Aorta (tissue), 5 donors: ENCODE measurements around the gene EEFSEC. TPM values are rescaled to one million over a fixed set of nuclear protein-coding genes. Genes with fewer than 3 reads are reported as not detected.

Source experiments
- ATAC-seq: fragments of 200-7000 bp; cut with Tn5 transposase; one replicate; pipeline ENCODE4 v1.9.1; 2022; ENCODE audit warnings: moderate library complexity; ENCODE audit not compliant: low FRiP score
- DNase-seq, 2 donors: peaks; one replicate each; pipeline ENCODE4 v3.0.0-alpha.2; 2020
- H3K27ac ChIP-seq, 2 donors: one replicate each; pipeline ENCODE4 v1.5.1; 2013; ENCODE audit warnings: low read length in 2 of 2, mild to moderate bottlenecking in 2 of 2, moderate library complexity in 2 of 2, control low read depth in 1 of 2, inconsistent platforms in 1 of 2, low read depth in 1 of 2
- H3K27me3 ChIP-seq, 2 donors: one replicate each; pipeline ENCODE4 v1.6.1; 2013; ENCODE audit warnings: control low read depth in 1 of 2, low read length in 1 of 2, mild to moderate bottlenecking in 1 of 2, moderate library complexity in 1 of 2; ENCODE audit not compliant: insufficient read depth in 2 of 2, control insufficient read depth in 1 of 2
- H3K36me3 ChIP-seq, 2 donors: one replicate each; pipeline ENCODE4 v1.6.1; 2013; ENCODE audit warnings: control low read depth in 1 of 2, low read length in 1 of 2, mild to moderate bottlenecking in 1 of 2; ENCODE audit not compliant: insufficient read depth in 2 of 2, control insufficient read depth in 1 of 2
- H3K4me1 ChIP-seq, 2 donors: one replicate each; pipeline ENCODE4 v1.6.1; 2013; ENCODE audit warnings: low read length in 2 of 2, control low read depth in 1 of 2, mild to moderate bottlenecking in 1 of 2, moderate library complexity in 1 of 2; ENCODE audit not compliant: insufficient read depth in 2 of 2, control insufficient read depth in 1 of 2
- H3K4me3 ChIP-seq, 2 donors: one replicate each; pipeline ENCODE4 v1.5.1; 2013; ENCODE audit warnings: low read length in 2 of 2, control low read depth in 1 of 2, mild to moderate bottlenecking in 1 of 2
- H3K9me3 ChIP-seq: one replicate; pipeline ENCODE4 v1.6.1; 2013; ENCODE audit warnings: mild to moderate bottlenecking, low read length; ENCODE audit not compliant: control insufficient read depth
- WGBS, 2 donors: extraction: QIAGEN DNeasy Blood & Tissue Kit; methylation state at CpG; one replicate each; pipeline ENCODE4 v1.1.7; 2013; 5-methylcytosine and 5-hydroxymethylcytosine counted together
- intact Hi-C, 2 donors: fragments of 100-400 bp; cut with DNase I; formaldehyde crosslinking; loops; one replicate each; pipeline versions ENCODE4 v1.14.2 to v1.15.0; 2022
- polyA plus RNA-seq, 2 donors: library from polyadenylated mRNA; stranded (reverse); fragments of 200-250 nt; gene quantifications; one replicate each; pipeline ENCODE4 v1.2.3, GENCODE V29; 2013
- total RNA-seq, 2 donors: library from RNA; stranded (reverse); fragmentation: NEBNext Ultra II Directional; extraction: Animal tissue kit (Norgen Biotek cat#: 25700); gene quantifications; one replicate each; pipeline ENCODE4 v1.2.1, GENCODE V29; 2021
- donor health status: healthy with polysubstance abuse.
- donor health status: Bipolar disorder and iron deficiency.
- donor health status: DM: no; HTN: no; CAD: no.
- donor health status: DM: no; HTN: no; CAD: no.
- donor health status: DM: yes; HTN: yes; CAD: no.

EEFSEC gene
- total and polyA plus RNA-seq, 4 donors, result 3.5 to 18.8 (median 11.6) TPM

- WGBS, 2 donors, result 95 to 100% methylated on average over 2 of the region's 2 CpGs
- no peaks in the 10 kb centered on the region for H3K9me3 ChIP-seq
- ATAC-seq, result no peak
- no peak for DNase-seq
- intact Hi-C loops, result no loop called here
- H3K27me3 ChIP-seq, result no peaks in the 10 kb centered on the region
- no peak overlapping the region for H3K4me3 ChIP-seq
- no peak overlapping the region for H3K27ac ChIP-seq
- no peaks in the 10 kb centered on the region for H3K36me3 ChIP-seq
- H3K4me1 ChIP-seq, result no peaks in the 10 kb centered on the region
These were observed 301.0 kb downstream of the EEFSEC start for GRCh38 chr3:128454310-128454618.

- intact Hi-C loops, result no loop called here
- Histone ChIP-seq H3K36me3 (no peaks in the 10 kb centered on the region), H3K4me1 (no peaks in the 10 kb centered on the region), H3K27ac (no peak overlapping the region), H3K4me3 (no peak overlapping the region), H3K27me3 (no peaks in the 10 kb centered on the region), H3K9me3 (no peaks in the 10 kb centered on the region)
- no peak for ATAC-seq
- WGBS, 2 donors, result 81 to 84% methylated on average over 5 of the region's 5 CpGs
- no peak for DNase-seq
These were observed 301.8 kb downstream of the EEFSEC start for GRCh38 chr3:128455116-128455515.

GRCh38 chr3:128455786-128456748, 302.8 kb downstream of the EEFSEC start:
- Histone ChIP-seq H3K9me3 (no peaks in the 10 kb centered on the region), H3K27ac (no peak overlapping the region), H3K4me3 (no peak overlapping the region), H3K27me3 (no peaks in the 10 kb centered on the region), H3K4me1 (no peaks in the 10 kb centered on the region), H3K36me3 (no peaks in the 10 kb centered on the region)
- DNase-seq (no peak), ATAC-seq (no peak)
- WGBS, 2 donors, result 60 to 64% methylated on average over 14 to 16 of the region's 16 CpGs
- intact Hi-C loops, result no loop called here

GRCh38 chr3:128456776-128457715, 303.8 kb downstream of the EEFSEC start:
- no peaks in the 10 kb centered on the region for H3K27me3 ChIP-seq
- ATAC-seq (no peak), DNase-seq (no peak)
- H3K9me3 ChIP-seq, result no peaks in the 10 kb centered on the region
- intact Hi-C loops, result no loop called here
- H3K27ac ChIP-seq, result no peak overlapping the region
- no peaks in the 10 kb centered on the region for H3K36me3 ChIP-seq
- no peak overlapping the region for H3K4me3 ChIP-seq
- no peaks in the 10 kb centered on the region for H3K4me1 ChIP-seq
- 46 to 60% methylated on average over 23 to 27 of the region's 27 CpGs for WGBS, 2 donors

- intact Hi-C loops, result no loop called here
- H3K9me3 ChIP-seq, result no peaks in the 10 kb centered on the region
- H3K4me1 ChIP-seq, result no peaks in the 10 kb centered on the region
- H3K36me3 ChIP-seq, result no peaks in the 10 kb centered on the region
- 93 to 94% methylated on average over 12 of the region's 12 CpGs for WGBS, 2 donors
- no peak overlapping the region for H3K4me3 ChIP-seq
- no peaks in the 10 kb centered on the region for H3K27me3 ChIP-seq
- no peak for DNase-seq
- ATAC-seq, result no peak
- H3K27ac ChIP-seq, result no peak overlapping the region
These were observed 304.7 kb downstream of the EEFSEC start for GRCh38 chr3:128457937-128458336.

Other genes starting within 250 kb of the EEFSEC start
- 1 to 10 TPM; 4.5 to 7.6 TPM for gene KBTBD12, start 238.2 kb upstream of the EEFSEC start, total RNA-seq
- 1 to 10 TPM in 1 of 2 donors, under 1 TPM in 1; 0.28 to 4.1 TPM for gene KBTBD12, start 238.2 kb upstream of the EEFSEC start, polyA plus RNA-seq
- 100 to 1,000 TPM; 156 to 172 TPM for gene SEC61A1, start 101.0 kb upstream of the EEFSEC start, total RNA-seq
- 100 to 1,000 TPM in 1 of 2 donors, 10 to 100 TPM in 1; 33.6 to 127 TPM for gene SEC61A1, start 101.0 kb upstream of the EEFSEC start, polyA plus RNA-seq
- gene RUVBL1, start 29.7 kb upstream of the EEFSEC start, total RNA-seq, result 10 to 100 TPM; 15.4 to 17.5 TPM
- 10 to 100 TPM; 12.3 to 18.5 TPM for gene RUVBL1, start 29.7 kb upstream of the EEFSEC start, polyA plus RNA-seq